HL-60/S4 (cell line): ENCODE results near the gene KRAS.

Source experiments
- in situ Hi-C: fragments of 300-500 bp; cut with MboI; formaldehyde crosslinking; loops from 2 replicates; pipeline ENCODE4 v1.14.3; 2022; ENCODE audit warnings: low sequenced_read_pairs

KRAS gene

GRCh38 chr12:25256826-25257225 is 6.1 kb upstream of the KRAS start:
- in situ Hi-C loops = no loop called here

GRCh38 chr12:25256005-25256404 is 5.3 kb upstream of the KRAS start:
- in situ Hi-C loops = no loop called here

DNA sequence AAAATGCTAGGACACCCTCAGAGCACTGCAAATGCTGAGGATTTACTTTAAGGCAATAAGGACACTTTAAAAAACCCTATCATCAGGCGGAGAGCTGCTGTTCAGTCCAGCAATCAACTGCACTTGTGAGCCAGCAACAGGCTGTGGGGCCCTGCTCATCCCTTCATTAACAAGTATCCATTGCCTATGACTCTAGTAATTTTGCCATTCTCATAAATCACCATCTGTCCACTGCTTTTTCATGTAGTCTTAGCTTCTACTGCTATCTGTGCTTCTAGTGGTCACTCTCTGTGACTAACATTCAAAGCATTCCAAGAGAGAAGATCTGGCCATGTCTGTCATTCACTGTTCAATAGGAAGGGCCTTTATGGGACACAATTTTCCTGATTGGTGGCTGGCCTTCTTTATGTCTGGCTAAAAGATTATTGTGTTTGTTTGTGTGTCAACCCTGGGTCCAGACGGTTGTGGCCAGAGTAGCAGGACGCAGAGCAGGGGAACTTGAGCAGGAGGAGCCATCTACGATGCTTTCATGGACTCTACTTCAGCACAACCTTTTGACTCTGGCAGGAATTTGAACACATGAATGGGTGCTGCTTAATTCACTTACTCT is 3.6 kb upstream of the KRAS start:
- in situ Hi-C loops = no loop called here

DNA sequence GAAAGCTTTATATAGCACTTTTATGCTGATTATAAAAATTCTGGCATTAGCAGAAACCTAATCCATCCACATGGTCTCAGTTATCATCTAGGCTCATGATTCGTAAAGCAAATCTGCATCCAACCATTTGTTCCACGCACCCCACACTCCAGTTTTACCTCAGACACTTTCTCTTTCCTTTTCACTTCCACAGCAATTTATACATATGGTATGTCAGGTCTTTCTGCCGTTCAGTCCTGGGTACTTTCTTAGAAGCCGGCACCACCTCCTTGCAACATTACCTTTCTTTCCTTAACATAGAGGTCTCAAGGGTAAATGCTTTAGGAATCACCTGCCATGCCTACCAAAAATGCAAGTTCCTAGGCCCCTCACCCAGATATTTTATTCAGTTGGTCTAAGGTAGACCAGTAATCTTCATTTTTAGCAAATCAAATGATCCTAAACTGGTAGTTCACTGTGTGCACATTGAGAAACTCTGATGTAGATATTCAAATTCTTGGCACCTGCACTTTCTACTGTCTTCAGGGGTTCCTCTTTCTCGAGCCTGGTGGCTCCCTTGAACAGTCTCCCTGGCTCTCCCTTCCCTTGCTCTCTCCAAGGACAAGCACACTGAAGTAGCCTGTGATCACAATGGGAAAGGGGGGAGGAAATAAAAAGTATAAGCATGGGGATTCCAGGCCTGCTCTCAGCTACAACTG is 2.8 kb upstream of the KRAS start:
- in situ Hi-C loops = no loop called here

- in situ Hi-C loops = no loop called here
These were observed 2.2 kb upstream of the KRAS start for GRCh38 chr12:25252946-25253345.

GRCh38 chr12:25251769-25252168 is 1.0 kb upstream of the KRAS start:
- in situ Hi-C loops = no loop called here

GRCh38 chr12:25249931-25250738 is 594 bp downstream of the KRAS start:
- in situ Hi-C loops = no loop called here

- in situ Hi-C loops = no loop called here
These were observed 2.0 kb downstream of the KRAS start for GRCh38 chr12:25248732-25249131.

DNA sequence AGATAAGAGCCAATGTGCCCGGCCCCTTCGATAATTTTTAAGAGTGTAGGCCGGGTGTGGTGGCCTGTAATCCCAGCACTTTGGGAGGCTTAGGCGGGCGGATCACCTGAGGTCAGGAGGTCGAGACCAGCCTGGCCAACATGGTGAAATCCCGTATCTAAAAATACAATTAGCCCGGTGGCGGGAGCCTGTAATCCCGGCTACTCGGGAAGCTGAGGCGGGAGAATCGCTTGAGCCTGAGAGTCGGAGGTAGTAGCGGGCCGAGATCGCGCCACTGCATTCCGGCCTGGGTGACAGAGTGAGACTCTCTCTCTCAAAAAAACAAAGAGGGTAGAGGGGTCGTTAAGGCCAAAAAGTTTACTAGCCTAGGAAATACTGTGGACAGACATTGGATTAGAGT is 2.6 kb downstream of the KRAS start:
- in situ Hi-C loops = no loop called here

GRCh38 chr12:25245491-25245890 is 5.2 kb downstream of the KRAS start:
- in situ Hi-C loops = no loop called here

GRCh38 chr12:25243680-25243990 is 7.1 kb downstream of the KRAS start:
- in situ Hi-C loops = no loop called here

GRCh38 chr12:25242981-25243679 is 7.6 kb downstream of the KRAS start:
- in situ Hi-C loops = no loop called here

- in situ Hi-C loops = no loop called here
These were observed 9.3 kb downstream of the KRAS start for GRCh38 chr12:25241167-25242020.

- in situ Hi-C loops = no loop called here
These were observed 14.1 kb downstream of the KRAS start for GRCh38 chr12:25236626-25237025.

DNA sequence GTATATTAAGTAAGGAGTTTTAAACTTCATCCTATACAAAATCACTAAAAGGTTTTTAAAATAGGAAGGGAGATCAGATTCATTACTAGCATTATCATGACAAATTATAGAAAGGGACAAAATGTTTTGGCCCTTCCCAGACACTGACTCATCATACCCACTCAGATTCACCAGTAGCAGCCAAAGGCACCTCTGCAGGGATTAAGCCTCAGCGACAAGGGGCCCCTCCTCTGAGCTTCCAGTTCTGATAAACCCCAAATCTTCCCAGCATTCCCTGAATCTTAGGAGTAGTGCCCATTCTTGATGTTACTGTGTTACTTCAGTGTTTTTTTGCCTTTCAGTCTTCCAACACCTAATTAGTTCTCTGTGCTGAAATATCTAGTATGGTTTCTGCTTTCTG is 14.5 kb downstream of the KRAS start:
- in situ Hi-C loops = no loop called here

GRCh38 chr12:25213338-25213737 is 37.4 kb downstream of the KRAS start:
- in situ Hi-C loops = no loop called here

GRCh38 chr12:25208554-25208953 is 42.2 kb downstream of the KRAS start:
- in situ Hi-C loops = no loop called here

DNA sequence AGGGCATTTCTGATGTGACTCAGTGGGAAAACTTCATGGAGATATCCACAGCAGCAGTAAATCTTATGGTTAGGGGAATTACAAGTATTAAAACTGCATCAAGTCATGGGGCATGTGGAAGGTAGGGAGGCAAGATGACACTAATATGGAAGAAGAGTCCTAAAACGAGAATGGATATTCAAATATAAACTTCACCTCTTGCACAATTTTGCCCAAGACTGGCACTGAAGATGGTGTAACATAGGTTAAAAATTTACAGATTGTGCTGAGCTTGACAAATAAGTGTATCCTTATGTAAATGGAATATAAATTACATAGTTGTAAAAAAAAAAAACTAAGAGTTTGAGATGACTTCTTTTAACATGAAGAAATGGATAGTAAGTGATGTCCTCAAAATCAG is 42.9 kb downstream of the KRAS start:
- in situ Hi-C loops = no loop called here

DNA sequence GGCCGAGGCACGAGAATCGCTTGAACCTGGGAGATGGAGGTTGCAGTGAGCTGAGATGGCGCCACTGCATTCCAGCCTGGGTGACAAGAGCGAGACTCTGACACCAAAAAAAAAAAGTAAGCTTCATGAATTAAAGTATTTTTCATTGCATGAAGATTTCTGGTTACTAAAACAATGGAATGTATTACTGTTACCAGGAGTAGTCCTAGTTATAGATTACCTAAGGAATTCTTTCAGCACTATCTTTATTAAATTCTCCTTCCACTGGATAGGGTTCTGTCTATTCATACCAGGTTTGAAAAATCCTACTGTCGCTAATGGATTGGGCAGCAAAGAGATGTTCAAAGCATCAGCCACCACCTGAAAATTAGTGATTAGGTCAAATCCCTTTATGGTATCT is 43.3 kb downstream of the KRAS start:
- in situ Hi-C loops = no loop called here

- in situ Hi-C loops = no loop called here
These were observed 48.6 kb downstream of the KRAS start for GRCh38 chr12:25202137-25202536.

DNA sequence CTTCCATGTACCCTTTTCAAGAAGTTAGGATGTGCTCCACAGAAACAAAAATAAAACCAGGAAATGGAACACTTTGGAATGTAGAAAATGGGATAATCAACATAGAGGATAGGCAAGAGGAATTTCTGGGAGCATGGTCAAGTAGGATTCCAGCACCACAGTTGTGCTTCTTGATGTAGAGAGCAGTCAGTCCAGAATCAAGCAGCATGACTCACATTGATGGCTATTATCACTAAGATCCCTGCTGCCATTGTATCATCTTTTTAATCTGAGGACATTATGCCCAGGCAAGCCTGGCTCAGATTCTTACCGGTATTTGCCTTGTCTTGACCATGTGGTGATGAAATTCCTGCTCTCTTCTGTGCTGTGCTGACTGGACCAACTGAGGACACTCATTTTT is 50.0 kb downstream of the KRAS start:
- in situ Hi-C loops = no loop called here
